Coronary artery (tissue), 2 donors: ENCODE measurements around the gene IL31.

ENCODE experiments used
- DNase-seq: peaks from one replicate; pipeline ENCODE4 v3.0.0-alpha.2; 2017; ENCODE audit warnings: low spot score
- H3K27ac ChIP-seq, 2 donors: fragments of 200-600 bp; sonication (generic); one replicate each; pipeline ENCODE4 v1.5.1; 2016 to 2019
- H3K4me3 ChIP-seq: fragments of 200-600 bp; sonication (generic); 2 replicates; pipeline ENCODE4 v1.5.1; 2016; ENCODE audit warnings: mild to moderate bottlenecking, moderate library complexity
- CTCF ChIP-seq: fragments of 200-600 bp; sonication (generic); IDR thresholded peaks from one replicate; pipeline ENCODE4 v1.5.1; 2019; ENCODE audit warnings: antibody characterized with exemption

Gene IL31

GRCh38 chr12:122152754-122153153, 21.3 kb downstream of the IL31 start:
- no peak for DNase-seq
- Histone ChIP-seq H3K4me3 (no peak overlapping the region), H3K27ac (no peak overlapping the region)
- TF ChIP-seq CTCF = no peak

GRCh38 chr12:122150127-122150681, 23.8 kb downstream of the IL31 start:
- DNase-seq = no peak
- no peak overlapping the region for H3K27ac ChIP-seq
- H3K4me3 ChIP-seq = no peak overlapping the region
- TF ChIP-seq CTCF = no peak

GRCh38 chr12:122148657-122149056, 25.4 kb downstream of the IL31 start:
- H3K27ac ChIP-seq = no peak overlapping the region
- TF ChIP-seq CTCF = no peak
- DNase-seq = no peak
- no peak overlapping the region for H3K4me3 ChIP-seq

- no peak overlapping the region for H3K27ac ChIP-seq
- no peak for DNase-seq
- H3K4me3 ChIP-seq = no peak overlapping the region
- TF ChIP-seq CTCF = no peak
Observed at GRCh38 chr12:122147514-122148290, 26.3 kb downstream of the IL31 start.

- TF ChIP-seq CTCF = no peak
- no peak for DNase-seq
- H3K27ac ChIP-seq = no peak overlapping the region
- H3K4me3 ChIP-seq = no peak overlapping the region
Observed at GRCh38 chr12:122145505-122146330, 28.3 kb downstream of the IL31 start.

GRCh38 chr12:122144885-122145284, 29.1 kb downstream of the IL31 start:
- no peak overlapping the region for H3K4me3 ChIP-seq
- TF ChIP-seq CTCF = no peak
- DNase-seq = no peak
- H3K27ac ChIP-seq = no peak overlapping the region
